ENCODE results near the gene AIPL1.

Gene AIPL1

DNA sequence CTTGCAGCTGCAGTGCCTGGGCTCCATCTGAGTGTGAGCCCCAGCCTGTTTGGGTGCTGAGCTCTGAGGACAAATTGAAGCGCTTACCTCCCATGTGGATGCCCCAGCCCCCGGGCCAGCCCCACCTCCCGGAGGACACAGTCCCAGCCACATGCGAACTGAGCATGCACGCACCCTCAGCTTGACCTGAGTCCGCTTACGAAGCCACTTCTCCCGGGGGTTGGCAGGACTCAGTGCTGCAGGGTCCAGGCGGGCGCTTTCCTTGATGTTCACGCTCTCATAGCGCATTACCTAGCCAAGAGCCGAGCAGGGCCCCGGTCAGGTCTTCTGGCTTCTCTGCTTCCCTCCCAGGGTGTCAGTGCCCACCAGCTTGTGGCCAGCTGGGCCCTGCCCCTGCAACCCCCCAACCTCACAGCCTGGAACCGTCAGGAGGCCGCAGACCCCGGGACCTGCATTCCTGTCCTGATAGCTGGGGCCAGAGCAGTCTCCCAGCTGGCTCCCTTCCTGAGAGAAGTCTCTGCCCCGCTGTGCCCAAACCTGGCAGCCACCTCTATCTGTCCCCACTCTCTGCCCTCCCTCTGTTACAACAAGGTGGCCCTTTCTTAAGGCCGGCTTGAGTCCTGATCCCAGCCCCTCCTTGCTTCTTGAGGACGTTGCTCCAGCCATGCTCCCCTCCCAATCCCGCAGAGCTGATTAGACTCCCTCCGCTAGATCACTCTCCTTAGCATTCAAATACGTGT lies 33.3 kb upstream of the AIPL1 start:
- H3K4me3 ChIP-seq (ENCODE audit: control insufficient read depth, low read depth, low read length) = no peak overlapping the region
- TF ChIP-seq, protein P1, sequence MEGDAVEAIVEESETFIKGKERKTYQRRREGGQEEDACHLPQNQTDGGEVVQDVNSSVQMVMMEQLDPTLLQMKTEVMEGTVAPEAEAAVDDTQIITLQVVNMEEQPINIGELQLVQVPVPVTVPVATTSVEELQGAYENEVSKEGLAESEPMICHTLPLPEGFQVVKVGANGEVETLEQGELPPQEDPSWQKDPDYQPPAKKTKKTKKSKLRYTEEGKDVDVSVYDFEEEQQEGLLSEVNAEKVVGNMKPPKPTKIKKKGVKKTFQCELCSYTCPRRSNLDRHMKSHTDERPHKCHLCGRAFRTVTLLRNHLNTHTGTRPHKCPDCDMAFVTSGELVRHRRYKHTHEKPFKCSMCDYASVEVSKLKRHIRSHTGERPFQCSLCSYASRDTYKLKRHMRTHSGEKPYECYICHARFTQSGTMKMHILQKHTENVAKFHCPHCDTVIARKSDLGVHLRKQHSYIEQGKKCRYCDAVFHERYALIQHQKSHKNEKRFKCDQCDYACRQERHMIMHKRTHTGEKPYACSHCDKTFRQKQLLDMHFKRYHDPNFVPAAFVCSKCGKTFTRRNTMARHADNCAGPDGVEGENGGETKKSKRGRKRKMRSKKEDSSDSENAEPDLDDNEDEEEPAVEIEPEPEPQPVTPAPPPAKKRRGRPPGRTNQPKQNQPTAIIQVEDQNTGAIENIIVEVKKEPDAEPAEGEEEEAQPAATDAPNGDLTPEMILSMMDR (IDR thresholded peaks at IDR 0.05; ENCODE audit: control insufficient read depth, insufficient read depth, low read depth, low read length, missing control alignments) = no peak
- no peak for DNase-seq (ENCODE audit: low read depth)

DNA sequence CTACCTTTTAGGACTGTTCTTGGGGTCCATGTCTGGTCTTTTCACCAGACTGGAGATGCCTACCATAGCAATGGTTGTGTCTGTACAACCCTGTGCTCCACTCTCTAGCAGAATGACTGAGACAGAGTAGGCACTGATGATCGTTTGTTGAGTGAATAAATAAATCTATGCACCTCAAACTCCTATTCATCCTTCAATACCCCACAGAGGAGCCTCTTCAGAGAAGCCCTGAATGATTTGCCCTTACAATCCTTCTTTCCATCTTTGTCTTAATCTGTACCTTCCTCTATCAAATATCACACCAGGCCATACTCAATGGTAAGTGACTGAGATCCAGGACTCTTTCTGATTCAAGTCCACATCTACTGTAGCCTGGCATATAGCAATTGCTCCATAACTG lies 32.6 kb upstream of the AIPL1 start:
- no peak for DNase-seq (ENCODE audit: low read depth)
- no peak overlapping the region for H3K4me3 ChIP-seq (ENCODE audit: control insufficient read depth, low read depth, low read length)
- TF ChIP-seq, protein P1 (IDR thresholded peaks at IDR 0.05; ENCODE audit: control insufficient read depth, insufficient read depth, low read depth, low read length, missing control alignments) = no peak

DNA sequence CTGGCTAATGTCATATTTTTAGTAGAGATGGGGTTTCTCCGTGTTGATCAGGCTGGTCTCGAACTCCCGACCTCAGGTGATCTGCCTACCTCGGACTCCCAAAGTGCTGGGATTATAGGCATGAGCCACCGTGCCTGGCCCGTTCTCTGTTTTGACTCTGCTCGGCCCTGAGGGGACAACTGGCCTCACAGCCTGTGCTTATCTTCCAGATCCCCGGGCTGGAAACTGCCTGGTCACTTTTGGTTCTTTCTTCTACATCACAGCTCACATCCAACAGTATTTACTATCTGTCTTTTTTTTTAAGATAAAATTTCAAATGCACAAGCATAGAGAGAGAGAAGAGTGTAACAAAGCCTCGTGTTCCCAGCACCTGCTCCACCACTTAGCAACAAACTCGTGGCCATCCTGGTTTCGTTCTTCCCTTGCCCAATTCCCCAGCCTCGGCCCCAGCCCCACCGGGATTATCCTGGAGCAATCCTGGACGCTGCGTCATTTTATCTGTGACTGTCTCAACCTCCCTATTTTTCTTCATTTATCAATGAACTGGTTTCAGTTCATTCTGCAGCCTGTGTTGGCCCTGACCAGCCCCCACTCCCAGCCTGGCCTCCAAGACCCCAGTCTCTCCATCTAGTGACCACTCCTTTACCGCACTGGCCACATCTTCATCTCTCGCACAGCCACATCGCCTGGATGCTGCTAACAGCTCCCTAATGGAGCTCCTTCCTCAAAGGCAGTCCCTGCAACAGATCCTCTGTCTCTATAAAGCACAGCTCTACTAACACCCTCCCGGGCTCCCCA lies 30.5 kb upstream of the AIPL1 start:
- H3K4me3 ChIP-seq (ENCODE audit: control insufficient read depth, low read depth, low read length) = no peak overlapping the region
- TF ChIP-seq, protein P1 (IDR thresholded peaks at IDR 0.05; ENCODE audit: control insufficient read depth, insufficient read depth, low read depth, low read length, missing control alignments) = no peak
- no peak for DNase-seq (ENCODE audit: low read depth)

DNA sequence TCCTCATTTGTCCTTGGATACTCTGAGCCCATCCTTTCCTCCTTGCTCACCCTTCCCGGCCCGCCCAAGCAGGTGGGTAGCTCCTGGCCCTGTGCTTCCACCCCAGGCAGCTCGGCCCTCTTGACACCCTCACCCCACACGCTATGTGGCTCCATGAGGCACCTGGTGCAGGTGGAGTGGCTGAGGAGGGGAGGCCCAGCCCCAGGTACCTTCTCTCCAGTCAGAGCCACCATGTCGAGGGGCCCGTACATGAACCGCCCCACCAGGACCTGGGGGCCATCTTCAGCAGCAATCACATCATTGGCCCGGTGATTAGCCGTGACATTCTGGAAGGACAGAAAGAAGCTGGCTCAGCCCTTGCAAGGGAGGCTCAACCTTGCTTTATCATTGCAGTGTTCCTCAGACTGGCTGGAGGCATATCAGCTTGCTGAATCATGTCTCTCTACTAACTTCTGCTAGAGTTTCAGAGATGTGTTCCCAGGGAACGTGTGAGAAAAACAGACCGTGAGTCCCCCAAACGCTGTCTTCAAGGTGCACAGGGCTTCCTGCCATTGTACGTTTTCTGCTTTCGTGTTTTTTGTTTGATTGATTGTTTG lies 29.6 kb upstream of the AIPL1 start:
- H3K4me3 ChIP-seq (ENCODE audit: control insufficient read depth, low read depth, low read length) = no peak overlapping the region
- no peak for DNase-seq (ENCODE audit: low read depth)
- TF ChIP-seq, protein P1 (IDR thresholded peaks at IDR 0.05; ENCODE audit: control insufficient read depth, insufficient read depth, low read depth, low read length, missing control alignments) = no peak

DNA sequence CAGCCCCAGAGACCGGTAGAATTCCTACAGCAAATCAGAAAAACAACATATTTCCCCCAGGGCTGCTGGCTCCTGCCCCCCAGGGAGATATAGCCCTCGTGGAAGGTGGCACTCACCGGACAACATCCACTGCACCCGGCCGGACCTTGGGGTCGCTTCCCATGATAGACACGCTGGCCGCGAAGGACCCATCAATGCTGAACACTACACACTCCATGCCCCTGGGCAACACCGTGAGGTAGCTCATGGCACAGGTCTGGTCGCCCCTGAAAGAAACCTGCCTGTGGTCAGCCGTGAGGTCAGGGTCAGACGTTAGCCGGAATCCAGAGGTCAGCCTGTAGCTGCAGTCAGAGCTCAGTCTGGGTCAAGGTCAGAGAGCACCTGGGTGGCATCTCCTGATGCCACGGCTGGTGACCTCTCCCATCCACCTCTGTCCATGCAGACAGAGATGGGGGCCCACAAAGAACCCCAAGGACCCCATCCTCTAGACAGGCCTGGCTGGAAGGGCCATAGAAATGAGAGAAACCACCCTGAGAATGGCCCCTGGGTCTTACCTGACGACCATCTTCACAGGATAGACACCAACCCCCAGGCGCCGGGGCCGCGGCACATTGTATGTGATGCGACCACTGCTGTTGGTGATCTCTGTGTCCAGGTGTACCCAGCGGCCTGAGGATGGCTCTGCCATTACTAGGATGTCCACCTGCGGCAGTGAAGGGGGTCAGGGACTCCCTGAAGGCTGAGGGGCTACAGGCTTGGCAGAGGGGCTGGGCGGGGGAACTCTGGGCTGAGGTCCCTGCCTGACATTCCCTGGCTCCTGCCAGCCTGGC lies 28.9 kb upstream of the AIPL1 start:
- TF ChIP-seq, protein P1 (IDR thresholded peaks at IDR 0.05; ENCODE audit: control insufficient read depth, insufficient read depth, low read depth, low read length, missing control alignments) = no peak
- H3K4me3 ChIP-seq (ENCODE audit: control insufficient read depth, low read depth, low read length) = no peak overlapping the region
- no peak for DNase-seq (ENCODE audit: low read depth)

DNA sequence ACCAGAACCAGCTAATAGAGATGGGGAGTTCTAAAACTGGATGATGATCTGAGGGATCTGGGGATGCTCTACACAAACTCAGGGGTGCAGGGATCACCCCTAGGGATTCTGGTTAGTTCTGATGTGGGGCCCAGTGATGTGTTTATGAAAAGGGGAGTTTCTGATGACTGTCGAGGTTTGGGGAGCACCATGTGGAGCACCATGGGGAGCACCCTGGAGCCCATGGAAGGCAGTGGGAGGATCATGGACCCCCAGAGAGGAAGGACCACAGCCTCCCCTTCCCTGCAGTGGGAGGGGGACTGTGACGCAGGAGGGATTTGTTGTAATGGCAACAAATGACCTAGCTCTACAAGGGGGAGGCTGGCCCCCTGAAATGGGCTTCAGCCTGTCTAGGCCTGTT lies 27.8 kb upstream of the AIPL1 start:
- DNase-seq (ENCODE audit: low read depth) = no peak
- H3K4me3 ChIP-seq (ENCODE audit: control insufficient read depth, low read depth, low read length) = no peak overlapping the region
- TF ChIP-seq, protein P1 (IDR thresholded peaks at IDR 0.05; ENCODE audit: control insufficient read depth, insufficient read depth, low read depth, low read length, missing control alignments) = no peak

Measured in AG09309 (cell line).